Keratinocyte (primary cell): ENCODE data around the gene ABCG1. TPM values are rescaled to one million over a fixed set of nuclear protein-coding genes. Genes with fewer than 3 reads are reported as not detected.

Source experiments
- DNase-seq: peaks from one replicate; pipeline ENCODE4 v3.0.0-alpha.2; 2011; ENCODE audit warnings: low read depth, missing footprints, low spot score
- FAIRE-seq: peaks from 2 replicates; lab custom pipeline; 2011; peaks lifted over from hg19 to GRCh38; lab: Jason Lieb, UNC
- H2AFZ ChIP-seq: 2 replicates; pipeline ENCODE4 v1.6.0; 2012; ENCODE audit warnings: low read length, control low read depth, inconsistent platforms; ENCODE audit not compliant: control insufficient read depth
- H3K27ac ChIP-seq: 2 replicates; pipeline ENCODE4 v1.5.1; 2011; ENCODE audit warnings: low read length; ENCODE audit not compliant: control insufficient read depth, insufficient read depth
- H3K27me3 ChIP-seq: 3 replicates; pipeline ENCODE4 v1.6.0; 2011; ENCODE audit warnings: low read length; ENCODE audit not compliant: control insufficient read depth, insufficient read depth; ENCODE audit errors: extremely low read depth
- H3K36me3 ChIP-seq, 2 experiments: 2 replicates in 1 of 2; 3 replicates in 1 of 2; pipeline ENCODE4 v1.5.1; 2011; ENCODE audit warnings: low read length in 2 of 2, mild to moderate bottlenecking in 1 of 2; ENCODE audit not compliant: control insufficient read depth in 2 of 2, insufficient read depth in 2 of 2; ENCODE audit errors: extremely low read depth in 1 of 2
- H3K4me1 ChIP-seq: 3 replicates; pipeline ENCODE4 v1.5.1; 2011; ENCODE audit warnings: low read length; ENCODE audit not compliant: control insufficient read depth, insufficient read depth; ENCODE audit errors: extremely low read depth
- H3K4me2 ChIP-seq: 3 replicates; pipeline ENCODE4 v1.6.0; 2011; ENCODE audit warnings: low read depth, low read length; ENCODE audit not compliant: control insufficient read depth, insufficient read depth; ENCODE audit errors: extremely low read depth
- H3K4me3 ChIP-seq, 3 experiments: fragments of 200-600 bp in 1 of 3; sonication (generic) in 1 of 3; 2 replicates in 2 of 3; 3 replicates in 1 of 3; pipeline ENCODE4 v1.5.1; 2011 to 2016; ENCODE audit warnings: low read length in 3 of 3, mild to moderate bottlenecking in 3 of 3, control low read depth in 2 of 3, inconsistent platforms in 1 of 3, low read depth in 1 of 3, mixed read lengths in 1 of 3, mixed run types in 1 of 3, moderate library complexity in 1 of 3; ENCODE audit not compliant: control insufficient read depth in 2 of 3, insufficient read depth in 2 of 3; ENCODE audit errors: extremely low read depth in 1 of 3
- H3K79me2 ChIP-seq: 2 replicates; pipeline ENCODE4 v1.6.0; 2012; ENCODE audit warnings: low read length; ENCODE audit not compliant: control insufficient read depth, insufficient read depth
- H3K9ac ChIP-seq: 3 replicates; pipeline ENCODE4 v1.6.0; 2011; ENCODE audit warnings: low read length; ENCODE audit not compliant: control insufficient read depth, insufficient read depth; ENCODE audit errors: extremely low read depth
- H3K9me1 ChIP-seq: 3 replicates; pipeline ENCODE4 v1.6.0; 2011; ENCODE audit warnings: low read length; ENCODE audit not compliant: control insufficient read depth, insufficient read depth; ENCODE audit errors: extremely low read depth
- H3K9me3 ChIP-seq: 2 replicates; pipeline ENCODE4 v1.5.1; 2012; ENCODE audit warnings: low read depth, low read length; ENCODE audit not compliant: control insufficient read depth
- H4K20me1 ChIP-seq: 3 replicates; pipeline ENCODE4 v1.6.0; 2011; ENCODE audit warnings: low read length; ENCODE audit not compliant: control insufficient read depth, insufficient read depth; ENCODE audit errors: extremely low read depth
- EZH2 ChIP-seq: IDR thresholded peaks from one replicate; pipeline ENCODE4 v1.6.1; 2012; ENCODE audit warnings: inconsistent platforms, mild to moderate bottlenecking, low read length, moderate library complexity
- dilution Hi-C: fragments of 300-500 bp; cut with MboI; formaldehyde crosslinking; loops from one replicate; pipeline ENCODE4 v1.7.0; 2020; ENCODE audit warnings: low sequenced_read_pairs; ENCODE audit not compliant: extremely low pct_ligation_motif_present
- polyA plus RNA-seq, 5 experiments: library from polyadenylated mRNA; depleted of rRNA in 3 of 5; stranded (reverse) in 3 of 5; stranded (forward) in 1 of 5; unstranded in 1 of 5; fragments of >200 nt; gene quantifications; 1 replicate in 1 of 5; 2 replicates in 3 of 5; 3 replicates in 1 of 5; pipeline versions ENCODE4 v1.2.1 to v1.2.3, GENCODE V29; 2011 to 2012; ENCODE audit warnings: missing spikeins in 2 of 5, low read depth in 1 of 5, low replicate concordance in 1 of 5
- TF ChIP-seq, protein P1 (sequence below), 3 experiments: IDR thresholded peaks in 1 of 3; conservative IDR thresholded peaks in 1 of 3; optimal IDR thresholded peaks in 1 of 3; 2 replicates in 2 of 3; 3 replicates in 1 of 3; pipeline versions ENCODE3 to v1.5.1; 2011; ENCODE audit warnings: low read length in 3 of 3, mild to moderate bottlenecking in 3 of 3, moderate library complexity in 2 of 3, control low read depth in 1 of 3, inconsistent platforms in 1 of 3; ENCODE audit not compliant: insufficient read depth in 2 of 3; ENCODE audit errors: extremely low read depth in 1 of 3

Gene ABCG1
- polyA plus RNA-seq, 1 donor (not counting 4 experiments of a cell fraction or from before 2014, with no cell fraction given): 3.3 TPM

DNA sequence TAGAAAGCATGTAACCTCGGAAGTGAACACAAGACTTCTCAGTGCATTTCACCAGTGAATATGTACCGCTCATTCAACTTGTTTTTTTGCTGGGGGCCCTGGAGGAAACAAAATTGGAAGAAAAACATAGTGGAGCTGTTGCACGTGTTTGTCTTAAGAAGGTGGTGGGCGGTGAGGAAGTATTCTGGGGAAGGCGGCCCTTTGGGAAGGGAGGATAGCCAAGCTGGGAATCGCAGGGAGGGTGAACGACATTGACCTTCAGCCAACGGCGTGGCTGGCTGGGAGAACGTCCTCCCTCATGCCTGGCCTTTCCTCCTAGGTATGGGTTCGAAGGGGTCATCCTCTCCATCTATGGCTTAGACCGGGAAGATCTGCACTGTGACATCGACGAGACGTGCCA, 76.9 kb downstream of the ABCG1 start:
- Histone ChIP-seq H3K27me3 (peaks cover 10% of the 10 kb centered on the region), H3K4me3 (no peak overlapping the region), H3K36me3 (no peaks in the 10 kb centered on the region), H3K79me2 (no peaks in the 10 kb centered on the region), H3K9me1 (no peaks in the 10 kb centered on the region), H3K4me2 (no peak overlapping the region), H3K27ac (no peak overlapping the region), H3K9me3 (peaks cover 2% of the 10 kb centered on the region), H3K9ac (no peak overlapping the region), H2AFZ (no peak overlapping the region), H3K4me1 (no peaks in the 10 kb centered on the region), H4K20me1 (no peaks in the 10 kb centered on the region)
- no peak for TF ChIP-seq EZH2
- TF ChIP-seq, protein P1, sequence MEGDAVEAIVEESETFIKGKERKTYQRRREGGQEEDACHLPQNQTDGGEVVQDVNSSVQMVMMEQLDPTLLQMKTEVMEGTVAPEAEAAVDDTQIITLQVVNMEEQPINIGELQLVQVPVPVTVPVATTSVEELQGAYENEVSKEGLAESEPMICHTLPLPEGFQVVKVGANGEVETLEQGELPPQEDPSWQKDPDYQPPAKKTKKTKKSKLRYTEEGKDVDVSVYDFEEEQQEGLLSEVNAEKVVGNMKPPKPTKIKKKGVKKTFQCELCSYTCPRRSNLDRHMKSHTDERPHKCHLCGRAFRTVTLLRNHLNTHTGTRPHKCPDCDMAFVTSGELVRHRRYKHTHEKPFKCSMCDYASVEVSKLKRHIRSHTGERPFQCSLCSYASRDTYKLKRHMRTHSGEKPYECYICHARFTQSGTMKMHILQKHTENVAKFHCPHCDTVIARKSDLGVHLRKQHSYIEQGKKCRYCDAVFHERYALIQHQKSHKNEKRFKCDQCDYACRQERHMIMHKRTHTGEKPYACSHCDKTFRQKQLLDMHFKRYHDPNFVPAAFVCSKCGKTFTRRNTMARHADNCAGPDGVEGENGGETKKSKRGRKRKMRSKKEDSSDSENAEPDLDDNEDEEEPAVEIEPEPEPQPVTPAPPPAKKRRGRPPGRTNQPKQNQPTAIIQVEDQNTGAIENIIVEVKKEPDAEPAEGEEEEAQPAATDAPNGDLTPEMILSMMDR (optimal IDR thresholded peaks at IDR 0.05 in 1 of 3, IDR thresholded peaks at IDR 0.05 in 1 of 3, conservative IDR thresholded peaks at IDR 0.05 in 1 of 3; ENCODE audit: extremely low read depth in 1 of 3, insufficient read depth in 2 of 3, low read length in 3 of 3): no peak
- dilution Hi-C loops: no loop called here
- DNase-seq (no peak), FAIRE-seq (no peak)

DNA sequence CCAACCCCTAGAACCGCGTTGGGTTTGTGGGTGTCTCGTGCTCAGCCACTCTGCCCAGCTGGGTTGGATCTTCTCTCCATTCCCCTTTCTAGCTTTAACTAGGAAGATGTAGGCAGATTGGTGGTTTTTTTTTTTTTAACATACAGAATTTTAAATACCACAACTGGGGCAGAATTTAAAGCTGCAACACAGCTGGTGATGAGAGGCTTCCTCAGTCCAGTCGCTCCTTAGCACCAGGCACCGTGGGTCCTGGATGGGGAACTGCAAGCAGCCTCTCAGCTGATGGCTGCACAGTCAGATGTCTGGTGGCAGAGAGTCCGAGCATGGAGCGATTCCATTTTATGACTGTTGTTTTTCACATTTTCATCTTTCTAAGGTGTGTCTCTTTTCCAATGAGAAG, 77.6 kb downstream of the ABCG1 start:
- no peaks in the 10 kb centered on the region for H3K79me2 ChIP-seq
- DNase-seq (no peak), FAIRE-seq (no peak)
- no peak overlapping the region for H2AFZ ChIP-seq
- H3K27me3 ChIP-seq: peaks cover 10% of the 10 kb centered on the region
- no peak overlapping the region for H3K4me3 ChIP-seq
- no peaks in the 10 kb centered on the region for H3K4me1 ChIP-seq
- no peak for TF ChIP-seq EZH2
- TF ChIP-seq, protein P1 (optimal IDR thresholded peaks at IDR 0.05 in 1 of 3, IDR thresholded peaks at IDR 0.05 in 1 of 3, conservative IDR thresholded peaks at IDR 0.05 in 1 of 3; ENCODE audit: extremely low read depth in 1 of 3, insufficient read depth in 2 of 3, low read length in 3 of 3): no peak
- peaks cover 2% of the 10 kb centered on the region for H3K9me3 ChIP-seq
- no peaks in the 10 kb centered on the region for H3K36me3 ChIP-seq
- dilution Hi-C loops: no loop called here
- H4K20me1 ChIP-seq: no peaks in the 10 kb centered on the region
- H3K9ac ChIP-seq: no peak overlapping the region
- H3K4me2 ChIP-seq: no peak overlapping the region
- no peak overlapping the region for H3K27ac ChIP-seq
- no peaks in the 10 kb centered on the region for H3K9me1 ChIP-seq
